H1 (cell line): Measurements from ENCODE around the gene S100A13. TPM values are rescaled to one million over a fixed set of nuclear protein-coding genes. Genes with fewer than 3 reads are reported as not detected.

Experiments used
- CTCF ChIA-PET: fragments of 300-600 bp; sonication (Branson Sonifier 250); formaldehyde crosslinking; loops from one replicate; lab custom pipeline; 2021; ENCODE audit not compliant: partially characterized antibody; lab: Charles Lee
- POLR2A ChIA-PET: fragments of 300-600 bp; sonication (Branson Sonifier 250); formaldehyde crosslinking; loops from one replicate; lab custom pipeline; 2021; ENCODE audit warnings: inconsistent platforms; ENCODE audit not compliant: partially characterized antibody; lab: Charles Lee
- DNase-seq, 2 experiments: peaks; one replicate each; pipeline versions ENCODE4 v3.0.0 to v3.0.0-alpha.2; 2010 to 2022; ENCODE audit warnings: low spot score in 2 of 2, low read depth in 1 of 2, mixed read lengths in 1 of 2
- FAIRE-seq: peaks from 2 replicates; lab custom pipeline; 2011; peaks lifted over from hg19 to GRCh38; lab: Jason Lieb, UNC
- H2AFZ ChIP-seq: 2 replicates; pipeline ENCODE4 v1.8.1; 2012; ENCODE audit warnings: low read length, inconsistent platforms
- H2AK5ac ChIP-seq: 2 replicates; pipeline ENCODE4 v1.6.1; 2013; ENCODE audit warnings: low read depth, low read length
- H2BK120ac ChIP-seq: replicated peaks from 2 replicates; pipeline ENCODE3; 2013; ENCODE audit warnings: low read depth, low read length, inconsistent platforms
- H2BK12ac ChIP-seq: 2 replicates; pipeline ENCODE4 v1.6.1; 2013; ENCODE audit warnings: low read depth, low read length
- H2BK15ac ChIP-seq: 2 replicates; pipeline ENCODE4 v1.6.1; 2013; ENCODE audit warnings: low read length
- H2BK20ac ChIP-seq: 2 replicates; pipeline ENCODE4 v1.6.1; 2013; ENCODE audit warnings: low read length
- H2BK5ac ChIP-seq: 2 replicates; pipeline ENCODE4 v1.6.1; 2013; ENCODE audit warnings: low read depth, low read length
- H3K14ac ChIP-seq: 2 replicates; pipeline ENCODE4 v1.6.1; 2013; ENCODE audit warnings: inconsistent platforms; ENCODE audit not compliant: insufficient read length
- H3K18ac ChIP-seq: 2 replicates; pipeline ENCODE4 v1.6.1; 2013; ENCODE audit warnings: low read length; ENCODE audit errors: extremely low read depth
- H3K23ac ChIP-seq: 2 replicates; pipeline ENCODE4 v1.6.1; 2013; ENCODE audit warnings: inconsistent platforms; ENCODE audit not compliant: insufficient read length
- H3K23me2 ChIP-seq: 2 replicates; pipeline ENCODE4 v1.6.1; 2013; ENCODE audit warnings: low read depth, low read length
- H3K27ac ChIP-seq: 2 replicates; pipeline ENCODE4 v1.6.1; 2011; ENCODE audit warnings: low read depth, low read length, inconsistent platforms
- H3K27me3 ChIP-seq, 4 experiments: replicated peaks in 1 of 4; 1 replicate in 1 of 4; 2 replicates in 3 of 4; pipeline versions ENCODE4 v1.6.1 to v1.8.1; 2011 to 2013; ENCODE audit warnings: low read length in 3 of 4, mild to moderate bottlenecking in 3 of 4, inconsistent platforms in 2 of 4, mixed read lengths in 2 of 4, moderate library complexity in 1 of 4; ENCODE audit not compliant: control insufficient read depth in 3 of 4, insufficient read depth in 3 of 4; ENCODE audit errors: extremely low read depth in 1 of 4
- H3K36me3 ChIP-seq, 4 experiments: 2 replicates each; pipeline versions ENCODE4 v1.6.1 to v1.8.1; 2011 to 2013; ENCODE audit warnings: mild to moderate bottlenecking in 4 of 4, low read length in 3 of 4, moderate library complexity in 2 of 4, control low read depth in 1 of 4, inconsistent platforms in 1 of 4; ENCODE audit not compliant: insufficient read depth in 4 of 4, control insufficient read depth in 2 of 4
- H3K4ac ChIP-seq: replicated peaks from 2 replicates; pipeline ENCODE3; 2013; ENCODE audit warnings: low read length, low read depth, mixed read lengths, inconsistent platforms; ENCODE audit not compliant: insufficient read length
- H3K4me1 ChIP-seq, 4 experiments: replicated peaks in 1 of 4; 1 replicate in 1 of 4; 2 replicates in 3 of 4; pipeline versions ENCODE4 v1.6.1 to v1.8.1; 2011 to 2013; ENCODE audit warnings: low read length in 3 of 4, inconsistent platforms in 2 of 4, mixed read lengths in 1 of 4; ENCODE audit not compliant: insufficient read depth in 4 of 4, control insufficient read depth in 3 of 4
- H3K4me2 ChIP-seq, 2 experiments: 2 replicates each; pipeline versions ENCODE4 v1.6.1 to v1.8.1; 2011 to 2013; ENCODE audit warnings: low read depth in 2 of 2, low read length in 2 of 2, control low read depth in 1 of 2, inconsistent platforms in 1 of 2, mild to moderate bottlenecking in 1 of 2; ENCODE audit not compliant: insufficient read depth in 1 of 2
- H3K4me3 ChIP-seq, 4 experiments: fragments of 200-600, 300-600 bp in 1 of 4; sonication (generic), shearing (Covaris generic), sonication (Bioruptor Twin) in 1 of 4; 2 replicates each; pipeline versions ENCODE4 v1.5.1 to v1.8.1; 2011 to 2016; ENCODE audit warnings: low read length in 4 of 4, low read depth in 3 of 4, control low read depth in 2 of 4, inconsistent platforms in 2 of 4, mild to moderate bottlenecking in 2 of 4, mixed read lengths in 1 of 4, moderate library complexity in 1 of 4; ENCODE audit not compliant: insufficient read depth in 2 of 4; ENCODE audit errors: extremely low read depth in 1 of 4
- H3K56ac ChIP-seq: replicated peaks from 2 replicates; pipeline ENCODE3; 2013; ENCODE audit warnings: low read depth, mild to moderate bottlenecking, mixed read lengths, low read length, inconsistent platforms; ENCODE audit not compliant: insufficient read length
- H3K79me1 ChIP-seq: 2 replicates; pipeline ENCODE4 v1.6.1; 2013; ENCODE audit warnings: low read depth, low read length, control low read depth
- H3K79me2 ChIP-seq, 2 experiments: 2 replicates each; pipeline versions ENCODE4 v1.6.1 to v1.8.1; 2012 to 2013; ENCODE audit warnings: low read length in 2 of 2, mild to moderate bottlenecking in 2 of 2, inconsistent platforms in 1 of 2; ENCODE audit not compliant: insufficient read depth in 2 of 2, control insufficient read depth in 1 of 2
- H3K9ac ChIP-seq, 4 experiments: replicated peaks in 1 of 4; 1 replicate in 1 of 4; 2 replicates in 3 of 4; pipeline versions ENCODE4 v1.6.1 to v1.8.1; 2011 to 2013; ENCODE audit warnings: low read depth in 3 of 4, low read length in 3 of 4, control low read depth in 2 of 4, mild to moderate bottlenecking in 2 of 4, moderate library complexity in 2 of 4, inconsistent platforms in 1 of 4; ENCODE audit errors: extremely low read depth in 1 of 4
- H3K9me3 ChIP-seq, 2 experiments: 2 replicates each; pipeline versions ENCODE4 v1.6.1 to v1.8.1; 2012 to 2013; ENCODE audit warnings: mild to moderate bottlenecking in 2 of 2, moderate library complexity in 2 of 2, control low read depth in 1 of 2, inconsistent platforms in 1 of 2, low read depth in 1 of 2, low read length in 1 of 2, mixed read lengths in 1 of 2; ENCODE audit not compliant: insufficient read depth in 2 of 2
- H4K20me1 ChIP-seq, 2 experiments: replicated peaks in 1 of 2; 2 replicates each; pipeline versions ENCODE3 to v1.8.1; 2011 to 2013; ENCODE audit warnings: inconsistent platforms in 2 of 2, low read length in 2 of 2, mild to moderate bottlenecking in 1 of 2; ENCODE audit not compliant: insufficient read depth in 2 of 2, control insufficient read depth in 1 of 2
- H4K5ac ChIP-seq: 2 replicates; pipeline ENCODE4 v1.6.1; 2013; ENCODE audit warnings: low read length, low read depth, mixed read lengths, inconsistent platforms; ENCODE audit not compliant: insufficient read length
- H4K8ac ChIP-seq: 2 replicates; pipeline ENCODE4 v1.8.0; 2013; ENCODE audit warnings: mild to moderate bottlenecking, moderate library complexity, low read length, inconsistent platforms; ENCODE audit not compliant: insufficient read depth; ENCODE audit errors: extremely low read depth
- H4K91ac ChIP-seq: replicated peaks from 2 replicates; pipeline ENCODE3; 2013; ENCODE audit warnings: low read length, mixed read lengths, inconsistent platforms; ENCODE audit not compliant: insufficient read length
- CHD2 ChIP-seq: IDR thresholded peaks from 2 replicates; pipeline ENCODE4 v1.6.1; 2012; ENCODE audit warnings: low read length, improper control_type of control experiment
- GABPA ChIP-seq: IDR thresholded peaks from 2 replicates; pipeline ENCODE4 v1.6.1; 2011; ENCODE audit warnings: mild to moderate bottlenecking, low read length, moderate library complexity, borderline replicate concordance; ENCODE audit not compliant: insufficient read depth
- HDAC2 ChIP-seq, 2 experiments: fragments of 300-600 bp in 1 of 2; sonication (generic) in 1 of 2; IDR thresholded peaks; 2 replicates each; pipeline ENCODE4 v1.6.1; 2011 to 2012; ENCODE audit warnings: low read depth in 2 of 2, low read length in 2 of 2, mild to moderate bottlenecking in 2 of 2, moderate library complexity in 2 of 2, borderline replicate concordance in 1 of 2, inconsistent platforms in 1 of 2
- NANOG ChIP-seq: IDR thresholded peaks from 2 replicates; pipeline ENCODE4 v1.6.1; 2011; ENCODE audit warnings: low read length, low read depth, mild to moderate bottlenecking, inconsistent platforms; ENCODE audit not compliant: insufficient read depth, poor library complexity, severe bottlenecking
- POLR2A ChIP-seq, 2 experiments: IDR thresholded peaks; 1 replicate in 1 of 2; 2 replicates in 1 of 2; pipeline ENCODE4 v1.6.1; 2011; ENCODE audit warnings: low read depth in 2 of 2, low read length in 2 of 2, mild to moderate bottlenecking in 2 of 2; ENCODE audit errors: control extremely low read depth in 1 of 2
- RAD21 ChIP-seq, 2 experiments: IDR thresholded peaks in 1 of 2; conservative IDR thresholded peaks in 1 of 2; 2 replicates each; pipeline ENCODE4 v1.6.1; 2011; ENCODE audit warnings: low read depth in 2 of 2, low read length in 2 of 2, improper control_type of control experiment in 1 of 2, inconsistent platforms in 1 of 2, mild to moderate bottlenecking in 1 of 2, moderate library complexity in 1 of 2
- RFX5 ChIP-seq: IDR thresholded peaks from 2 replicates; pipeline ENCODE4 v1.6.1; 2011; ENCODE audit warnings: low read depth, low read length, improper control_type of control experiment, borderline replicate concordance
- SIN3A ChIP-seq, 2 experiments: IDR thresholded peaks in 1 of 2; conservative IDR thresholded peaks in 1 of 2; 2 replicates each; pipeline ENCODE4 v1.6.1; 2011 to 2012; ENCODE audit warnings: low read length in 2 of 2, improper control_type of control experiment in 1 of 2, low read depth in 1 of 2, mild to moderate bottlenecking in 1 of 2
- TCF12 ChIP-seq: IDR thresholded peaks from 2 replicates; pipeline ENCODE4 v1.6.1; 2011; ENCODE audit warnings: low read depth, mild to moderate bottlenecking, low read length
- WGBS, 2 experiments: shearing (Covaris generic) in 1 of 2; methylation state at CpG; one replicate each; pipeline versions ENCODE4 v1.1.6 to v1.1.7; 2013 to 2015; ENCODE audit warnings: low lambda C conversion rate in 2 of 2, mixed read lengths in 2 of 2, inconsistent platforms in 1 of 2, low coverage in 1 of 2, missing lambda C conversion rate in 1 of 2; ENCODE audit not compliant: insufficient replicate concordance in 2 of 2, insufficient coverage in 1 of 2, insufficient read length in 1 of 2; ENCODE audit errors: extremely low coverage in 1 of 2, missing lambda C conversion rate in 1 of 2; 5-methylcytosine and 5-hydroxymethylcytosine counted together
- polyA plus RNA-seq, 7 experiments: library from polyadenylated mRNA; depleted of rRNA in 3 of 7; stranded (reverse) in 5 of 7; unstranded in 2 of 7; fragments of >200 nt in 5 of 7; fragments of 200-250 nt in 2 of 7; gene quantifications; 1 replicate in 5 of 7; 2 replicates in 1 of 7; 4 replicates in 1 of 7; pipeline versions ENCODE4 v1.2.1 to v1.2.3, GENCODE V29; 2011 to 2013; ENCODE audit warnings: missing spikeins in 2 of 7, mixed read lengths in 2 of 7
- total RNA-seq: library from RNA; stranded (reverse); fragmentation: NEBNext Ultra II Directional; extraction: Animal tissue kit (Norgen Biotek cat#: 25700); gene quantifications from 2 replicates; pipeline ENCODE4 v1.2.1, GENCODE V29; 2021

S100A13 gene
- total and polyA plus RNA-seq, 2 of the 8 experiments (the other 6 are each of a cell fraction or from before 2014, with no cell fraction given) = 63.6 to 127 TPM

GRCh38 chr1:153598309-153599172, 28.8 kb downstream of the S100A13 start:
- no peak overlapping the region for H3K4me3 ChIP-seq
- H3K4me2 ChIP-seq = peak overlapping the region; percentile 31 to 59
- H3K56ac ChIP-seq = no peak overlapping the region
- H3K27ac ChIP-seq = no peak overlapping the region
- ChIA-PET POLR2A (interaction anchor here (0.5 to 4.2 kb wide), 17 partner anchors 8 to 106 kb away, joined by 3 to 20 read pairs (median 4); partner anchors contain the start of genes CHTOP, S100A1, S100A13 and S100A16), CTCF (interaction anchor here (0.8 to 7.9 kb wide), 12 partner anchors 14 to 89 kb away, joined by 3 to 80 read pairs (median 4); partner anchors contain the start of genes S100A13, S100A14 and S100A16)
- H2BK120ac ChIP-seq = no peak overlapping the region
- DNase-seq (peak; percentile 53 to 63), FAIRE-seq (peak; percentile 48)
- 0 out of 2 replicates have a peak overlapping the region, but pooled peaks have one; percentile 65 for H2AK5ac ChIP-seq
- H3K79me1 ChIP-seq = no peaks in the 10 kb centered on the region
- no peak overlapping the region for H4K8ac ChIP-seq
- no peak overlapping the region for H3K4ac ChIP-seq
- no peaks in the 10 kb centered on the region for H4K20me1 ChIP-seq
- H3K79me2 ChIP-seq = no peaks in the 10 kb centered on the region
- H3K9me3 ChIP-seq = no peaks in the 10 kb centered on the region
- H3K14ac ChIP-seq = no peak overlapping the region
- H3K23ac ChIP-seq = no peak overlapping the region
- no peak overlapping the region for H2BK15ac ChIP-seq
- H3K36me3 ChIP-seq = no peaks in the 10 kb centered on the region
- H2AFZ ChIP-seq = peak overlapping the region; percentile 74; the same call in 1 of the 2 replicates
- H3K9ac ChIP-seq = no peak overlapping the region; a peak in 2 of 7 replicates
- H4K91ac ChIP-seq = peak overlapping the region; percentile 38
- peak overlapping the region; percentile 86; the same call in 1 of the 2 replicates for H3K18ac ChIP-seq
- H3K23me2 ChIP-seq = no peaks in the 10 kb centered on the region; the same call in 1 of the 2 replicates
- peak overlapping the region; percentile 97; the same call in 1 of the 2 replicates for H2BK5ac ChIP-seq
- H2BK12ac ChIP-seq = peak overlapping the region; percentile 87; the same call in 1 of the 2 replicates
- WGBS, 2 experiments = 73% methylated on average over 7 of the region's 7 CpGs; no CpG with 5 or more reads in 1 of the 2 experiments
- H3K27me3 ChIP-seq = no peaks in the 10 kb centered on the region
- H3K4me1 ChIP-seq = peaks cover 3 to 10% (median 5%) of the 10 kb centered on the region in 4 experiments; a peak in 4 of 7 replicates
- H2BK20ac ChIP-seq = 0 out of 2 replicates have a peak overlapping the region, but pooled peaks have one; percentile 61
- H4K5ac ChIP-seq = no peak overlapping the region
- 0 out of 4 replicates have a peak, but pooled peaks of 1 of the 2 experiments have one; percentile 28 for TF ChIP-seq SIN3A (conservative IDR thresholded peaks at IDR 0.05 in 1 of 2, IDR thresholded peaks at IDR 0.05 in 1 of 2; ENCODE audit: low read depth in 1 of 2, low read length in 2 of 2)
- peak; percentile 85 for TF ChIP-seq NANOG
- 0 out of 4 replicates have a peak, but pooled peaks of 1 of the 2 experiments have one; percentile 8 for TF ChIP-seq RAD21 (IDR thresholded peaks at IDR 0.05 in 1 of 2, conservative IDR thresholded peaks at IDR 0.05 in 1 of 2; ENCODE audit: low read depth in 2 of 2, low read length in 2 of 2)
- peak in 1 of 2 experiments; percentile 59; a peak in 2 of 3 replicates for TF ChIP-seq POLR2A (IDR thresholded peaks at IDR 0.05; ENCODE audit: control extremely low read depth in 1 of 2, low read depth in 2 of 2, low read length in 2 of 2)
- peak; percentile 82 for TF ChIP-seq TCF12
- TF ChIP-seq CHD2 = no peak
- TF ChIP-seq GABPA = peak; percentile 38; the same call in 1 of the 2 replicates
- 0 out of 4 replicates have a peak, but pooled peaks of 1 of the 2 experiments have one; percentile 40 for TF ChIP-seq HDAC2 (IDR thresholded peaks at IDR 0.05; ENCODE audit: borderline replicate concordance in 1 of 2, low read depth in 2 of 2, low read length in 2 of 2)
- TF ChIP-seq RFX5 = peak; percentile 82
